MM.1S (cell line): ENCODE results near the gene TMEM80.

ENCODE experiments used
- EZH2 ChIP-seq: fragments of 300-600 bp; sonication (generic); optimal IDR thresholded peaks from 2 replicates; pipeline ENCODE3; 2017; ENCODE audit warnings: low read depth, mild to moderate bottlenecking, antibody characterized with exemption, low read length, mixed read lengths
- TF ChIP-seq, protein P1 (sequence below): fragments of 300-600 bp; sonication (generic); IDR thresholded peaks from 2 replicates; pipeline ENCODE4 v1.5.1; 2016; ENCODE audit warnings: antibody characterized with exemption, low read length, mixed read lengths

GRCh38 chr11:721247-721740, 25.7 kb downstream of the TMEM80 start:
- TF ChIP-seq, protein P1, sequence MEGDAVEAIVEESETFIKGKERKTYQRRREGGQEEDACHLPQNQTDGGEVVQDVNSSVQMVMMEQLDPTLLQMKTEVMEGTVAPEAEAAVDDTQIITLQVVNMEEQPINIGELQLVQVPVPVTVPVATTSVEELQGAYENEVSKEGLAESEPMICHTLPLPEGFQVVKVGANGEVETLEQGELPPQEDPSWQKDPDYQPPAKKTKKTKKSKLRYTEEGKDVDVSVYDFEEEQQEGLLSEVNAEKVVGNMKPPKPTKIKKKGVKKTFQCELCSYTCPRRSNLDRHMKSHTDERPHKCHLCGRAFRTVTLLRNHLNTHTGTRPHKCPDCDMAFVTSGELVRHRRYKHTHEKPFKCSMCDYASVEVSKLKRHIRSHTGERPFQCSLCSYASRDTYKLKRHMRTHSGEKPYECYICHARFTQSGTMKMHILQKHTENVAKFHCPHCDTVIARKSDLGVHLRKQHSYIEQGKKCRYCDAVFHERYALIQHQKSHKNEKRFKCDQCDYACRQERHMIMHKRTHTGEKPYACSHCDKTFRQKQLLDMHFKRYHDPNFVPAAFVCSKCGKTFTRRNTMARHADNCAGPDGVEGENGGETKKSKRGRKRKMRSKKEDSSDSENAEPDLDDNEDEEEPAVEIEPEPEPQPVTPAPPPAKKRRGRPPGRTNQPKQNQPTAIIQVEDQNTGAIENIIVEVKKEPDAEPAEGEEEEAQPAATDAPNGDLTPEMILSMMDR, result no peak
- no peak for TF ChIP-seq EZH2
